HEK293 (cell line): ENCODE data around the gene RAB21.

ENCODE experiments used
- ZNF140 ChIP-seq: fragments of 450-650 bp; formaldehyde crosslinking; IDR thresholded peaks from 2 replicates; pipeline ENCODE4 v1.5.1; 2016; ENCODE audit warnings: missing biosample characterization, missing genetic modification characterization
- ZNF501 ChIP-seq: fragments of 450-650 bp; formaldehyde crosslinking; IDR thresholded peaks from 2 replicates; pipeline ENCODE4 v1.5.1; 2016; ENCODE audit warnings: missing biosample characterization, missing genetic modification characterization
- TF ChIP-seq, protein P1 (sequence below): fragments of 450-650 bp; formaldehyde crosslinking; IDR thresholded peaks from 2 replicates; pipeline ENCODE4 v1.5.1; 2016; ENCODE audit warnings: missing biosample characterization, missing genetic modification characterization

DNA sequence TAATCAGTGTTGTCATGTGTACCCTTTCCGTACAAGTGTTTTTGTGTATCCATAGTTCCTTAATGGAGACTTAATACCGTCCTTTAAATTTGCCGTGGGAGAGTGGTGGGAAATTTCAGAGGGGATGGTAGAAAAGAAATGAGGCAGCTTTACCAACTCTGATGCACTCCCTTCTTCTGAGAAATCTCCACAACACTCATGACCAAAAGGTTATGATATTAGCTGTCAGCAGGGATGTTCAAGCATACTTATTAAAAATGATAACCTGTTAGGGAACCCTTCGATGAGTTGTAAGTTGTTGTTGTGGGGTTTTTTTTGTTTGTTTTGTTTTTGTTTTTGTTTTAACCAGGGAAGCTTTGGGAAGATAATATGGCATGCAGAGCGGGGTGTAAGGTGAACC lies 12.5 kb downstream of the RAB21 start:
- TF ChIP-seq ZNF140 (tag by site-specific recombination), result no peak
- TF ChIP-seq ZNF501 (tag by site-specific recombination), result no peak
- TF ChIP-seq, protein P1, sequence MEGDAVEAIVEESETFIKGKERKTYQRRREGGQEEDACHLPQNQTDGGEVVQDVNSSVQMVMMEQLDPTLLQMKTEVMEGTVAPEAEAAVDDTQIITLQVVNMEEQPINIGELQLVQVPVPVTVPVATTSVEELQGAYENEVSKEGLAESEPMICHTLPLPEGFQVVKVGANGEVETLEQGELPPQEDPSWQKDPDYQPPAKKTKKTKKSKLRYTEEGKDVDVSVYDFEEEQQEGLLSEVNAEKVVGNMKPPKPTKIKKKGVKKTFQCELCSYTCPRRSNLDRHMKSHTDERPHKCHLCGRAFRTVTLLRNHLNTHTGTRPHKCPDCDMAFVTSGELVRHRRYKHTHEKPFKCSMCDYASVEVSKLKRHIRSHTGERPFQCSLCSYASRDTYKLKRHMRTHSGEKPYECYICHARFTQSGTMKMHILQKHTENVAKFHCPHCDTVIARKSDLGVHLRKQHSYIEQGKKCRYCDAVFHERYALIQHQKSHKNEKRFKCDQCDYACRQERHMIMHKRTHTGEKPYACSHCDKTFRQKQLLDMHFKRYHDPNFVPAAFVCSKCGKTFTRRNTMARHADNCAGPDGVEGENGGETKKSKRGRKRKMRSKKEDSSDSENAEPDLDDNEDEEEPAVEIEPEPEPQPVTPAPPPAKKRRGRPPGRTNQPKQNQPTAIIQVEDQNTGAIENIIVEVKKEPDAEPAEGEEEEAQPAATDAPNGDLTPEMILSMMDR (tag by site-specific recombination), result no peak
